GM18909 (cell line): ENCODE data around the gene GSK3B.

ENCODE experiments used
- ATAC-seq: cut with Tn5 transposase; IDR thresholded peaks from one replicate; pipeline ENCODE4 v1.9.1; 2021; ENCODE audit warnings: mild to moderate bottlenecking; ENCODE audit not compliant: unreplicated experiment, poor library complexity

GSK3B gene

DNA sequence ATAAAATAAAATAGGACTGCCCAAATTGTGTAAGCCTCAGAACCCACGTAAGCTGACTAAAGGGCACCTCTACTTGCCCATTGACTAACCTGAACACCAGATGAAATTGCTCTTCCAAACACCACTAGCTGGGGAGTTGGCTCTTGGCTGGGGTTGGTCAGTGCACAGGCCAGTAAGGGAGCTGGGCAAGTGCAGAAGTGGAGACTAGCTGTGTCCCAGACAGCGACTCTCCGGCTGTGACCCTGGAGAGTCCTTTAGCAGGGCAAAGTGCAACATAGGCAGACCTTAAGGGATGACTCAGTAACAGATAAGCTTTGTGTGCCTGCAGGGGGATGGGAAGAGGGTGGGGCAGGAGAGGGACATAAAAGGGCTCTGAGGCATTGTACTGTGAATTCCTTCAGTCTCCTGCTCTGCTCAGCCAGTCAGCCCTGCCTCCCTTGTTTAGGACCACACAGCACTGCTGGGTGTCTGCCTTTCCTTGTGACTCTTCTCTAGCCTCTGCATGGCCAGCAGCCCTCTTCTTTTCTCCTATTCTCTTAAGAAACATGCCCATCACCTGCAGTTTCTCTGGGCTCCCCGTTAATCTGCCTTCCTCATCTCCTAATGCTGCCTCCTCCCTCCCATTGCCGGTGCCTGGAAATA is 299.2 kb downstream of the GSK3B start:
- no peak for ATAC-seq

GRCh38 chr3:119794401-119794800 is 299.8 kb downstream of the GSK3B start:
- ATAC-seq = no peak

DNA sequence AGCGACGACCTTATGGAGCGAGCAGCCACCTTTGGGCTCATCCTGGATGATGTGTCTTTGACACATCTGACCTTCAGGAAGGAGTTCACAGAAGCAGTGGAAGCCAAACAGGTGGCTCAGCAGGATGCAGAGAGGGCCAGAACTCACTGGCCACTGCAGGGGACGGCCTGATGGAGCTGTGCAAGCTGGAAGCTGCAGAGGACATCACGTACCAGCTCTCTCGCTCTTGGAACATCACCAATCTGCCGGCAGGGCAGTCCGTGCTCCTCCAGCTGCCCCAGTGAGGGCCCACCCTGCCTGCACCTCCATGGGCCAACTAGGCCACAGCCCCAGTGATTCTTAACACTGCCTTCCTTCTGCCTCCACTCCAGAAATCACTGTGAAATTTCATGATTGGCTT is 302.0 kb downstream of the GSK3B start:
- no peak for ATAC-seq

DNA sequence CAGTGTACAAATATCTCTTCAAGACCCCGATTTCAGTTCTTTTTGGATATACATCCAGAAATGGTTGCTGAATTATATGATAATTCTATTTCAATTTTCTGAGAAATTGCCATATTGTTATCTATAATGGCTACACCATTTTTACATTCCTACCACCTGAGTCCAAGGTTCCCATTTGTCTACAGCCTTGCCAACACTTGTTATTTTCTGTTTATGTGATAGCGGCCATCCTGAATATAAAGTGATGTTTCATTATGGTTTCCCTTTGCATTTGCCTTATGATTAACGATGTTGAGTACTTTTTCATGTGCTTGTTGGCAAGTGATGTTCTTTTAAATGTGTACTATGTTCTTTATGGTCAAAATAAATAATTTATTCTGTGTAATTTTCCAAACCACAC is 303.9 kb downstream of the GSK3B start:
- ATAC-seq = no peak

DNA sequence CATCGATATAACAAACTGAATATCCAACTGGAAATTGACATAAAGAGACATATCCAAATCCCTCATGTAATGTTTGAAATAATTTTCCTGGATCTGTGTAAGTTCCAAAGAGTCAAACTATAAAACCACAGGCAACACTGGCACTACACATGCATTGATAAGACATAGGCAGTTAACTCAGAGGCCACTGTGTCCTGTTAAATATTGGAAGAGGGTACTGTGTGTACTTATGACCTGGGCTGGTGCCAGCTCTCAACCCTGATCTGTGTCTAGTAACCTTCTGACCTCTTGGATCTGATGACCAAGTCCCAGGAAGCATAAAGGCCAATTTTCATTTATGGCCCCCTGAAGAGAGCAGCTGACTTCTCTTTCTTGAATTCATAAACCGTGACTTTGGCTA is 307.8 kb downstream of the GSK3B start:
- no peak for ATAC-seq

- no peak for ATAC-seq
Measured at GRCh38 chr3:119783883-119784282, 310.4 kb downstream of the GSK3B start.

GRCh38 chr3:119783255-119783654 is 311.0 kb downstream of the GSK3B start:
- ATAC-seq = no peak

GRCh38 chr3:119782460-119782859 is 311.8 kb downstream of the GSK3B start:
- ATAC-seq = no peak

GRCh38 chr3:119781330-119782198 is 312.7 kb downstream of the GSK3B start, which contains the start of gene NR1I2:
Gene NR1I2, plus strand, starts transcription at chr3:119782101.
- ATAC-seq = no peak

DNA sequence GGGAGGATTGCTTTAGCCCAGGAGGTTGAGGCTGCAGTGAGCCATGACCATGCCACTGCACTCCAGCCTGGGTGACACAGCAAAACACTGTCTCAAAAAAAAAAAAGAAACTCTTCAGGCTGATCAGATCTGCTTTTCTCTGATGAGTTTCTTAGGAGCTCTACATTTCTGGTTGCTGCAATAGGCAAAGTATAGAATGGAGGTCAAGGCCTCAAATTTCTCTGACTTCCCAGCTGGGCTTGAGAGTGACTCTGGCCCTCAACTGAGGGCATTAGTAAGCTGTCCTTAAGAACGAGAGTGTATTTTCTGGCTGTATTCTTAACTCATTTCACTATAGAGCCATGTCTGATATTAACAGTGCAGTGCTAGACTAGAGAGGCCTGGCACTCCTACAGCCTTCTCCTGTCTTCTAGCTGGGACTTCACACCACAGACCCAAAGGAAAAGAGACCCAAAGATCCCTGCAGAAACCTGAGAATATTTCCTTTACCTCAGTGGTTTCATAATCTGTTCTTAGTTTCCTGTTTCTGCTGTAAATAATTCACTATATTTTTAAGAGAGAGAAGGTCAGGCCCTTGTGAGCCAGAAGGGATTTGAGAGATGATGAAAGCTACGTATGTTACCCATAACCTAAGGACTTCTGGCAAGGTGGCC is 314.4 kb downstream of the GSK3B start:
- ATAC-seq = peak; percentile 82

DNA sequence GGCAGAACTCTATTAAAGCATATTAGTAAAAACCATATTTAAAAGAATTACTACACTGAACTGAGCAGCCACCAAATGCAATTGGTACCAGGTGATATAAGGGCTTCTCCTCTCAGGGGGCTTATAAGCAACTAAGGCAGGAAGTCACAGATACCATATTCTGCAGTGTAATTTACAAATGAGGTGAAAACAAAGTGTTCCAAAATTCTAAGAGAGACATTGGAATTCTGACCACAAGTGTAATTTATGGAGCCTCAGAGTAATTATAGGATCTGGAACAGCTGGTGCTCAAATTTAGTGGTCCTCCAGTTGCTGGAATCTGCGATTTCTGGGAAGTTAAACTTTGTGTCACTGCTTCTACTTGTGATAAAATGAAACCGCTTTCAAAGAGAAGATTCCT is 315.4 kb downstream of the GSK3B start:
- no peak for ATAC-seq

DNA sequence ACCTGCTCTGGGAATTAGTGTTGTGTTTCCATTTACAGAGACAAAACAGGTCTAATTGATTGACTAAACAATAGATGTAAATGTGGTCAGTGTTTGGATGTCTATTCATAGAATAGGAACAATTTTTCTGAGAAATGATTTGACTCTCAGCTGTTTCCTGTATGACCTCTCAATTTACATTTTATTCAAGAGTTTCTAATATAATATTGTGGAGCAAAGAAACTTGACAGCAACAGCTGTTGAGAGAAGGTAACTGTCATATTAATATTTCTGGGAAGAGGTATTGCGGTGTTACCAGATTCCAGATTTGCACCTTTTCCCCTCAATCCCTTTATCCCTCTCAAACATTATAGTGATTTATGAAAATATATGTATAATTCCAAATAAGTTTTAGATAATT is 316.1 kb downstream of the GSK3B start:
- ATAC-seq = no peak

DNA sequence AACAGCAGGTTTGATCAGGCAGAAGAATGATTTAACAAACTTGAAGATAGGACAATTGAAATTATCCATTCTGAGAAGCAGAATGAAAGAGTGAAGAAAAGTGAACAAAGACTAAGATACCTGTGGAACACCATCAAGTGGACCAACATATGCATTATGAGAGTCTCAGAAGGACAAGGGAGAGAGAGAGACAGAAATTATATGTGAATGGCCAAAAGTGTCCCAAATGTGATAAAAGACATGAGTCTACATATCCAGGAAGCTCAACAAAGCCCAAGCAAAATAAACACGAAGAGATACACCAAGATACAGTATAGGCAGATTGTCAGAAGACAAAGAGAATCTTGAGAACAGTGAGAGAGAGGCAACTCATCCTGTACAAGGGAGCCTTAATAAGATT is 317.9 kb downstream of the GSK3B start:
- no peak for ATAC-seq

DNA sequence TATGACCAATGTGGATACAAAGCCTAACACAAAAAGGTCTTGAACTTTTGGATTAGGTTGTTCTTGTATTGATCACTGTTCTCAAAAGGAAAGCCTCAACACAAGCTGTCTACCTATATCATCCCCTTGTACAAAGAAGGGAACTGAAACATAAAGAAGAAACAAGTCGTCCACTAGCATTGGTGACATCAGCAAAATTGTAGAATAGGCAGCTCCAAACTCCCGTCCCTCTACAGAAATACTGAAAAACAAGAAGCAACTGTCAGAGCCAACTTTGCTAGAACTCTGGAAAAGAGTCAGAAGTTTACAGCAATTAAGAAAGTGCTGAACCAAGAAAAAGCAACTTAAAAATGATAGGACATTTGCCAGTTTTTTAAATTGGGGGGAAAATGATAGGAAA is 319.8 kb downstream of the GSK3B start:
- ATAC-seq = peak; percentile 92
